ENCODE measurements around the gene AGRN.

GRCh38 chr1:1047963-1048362, 28.0 kb downstream of the AGRN start:
- TF ChIP-seq POLR2AphosphoS5 (IDR thresholded peaks at IDR 0.05), result no peak
- no peak for TF ChIP-seq EP300 (IDR thresholded peaks at IDR 0.05)
